Sigmoid colon (tissue), 7 donors: Measurements from ENCODE around the gene FSTL4. TPM values are rescaled to one million over a fixed set of nuclear protein-coding genes. Genes with fewer than 3 reads are reported as not detected.
A peak's percentile ranks its signal among the peaks of the same experiment; 100 is the strongest.
"Not testable (repeated sequence)": the region's sequence is repeated elsewhere in the genome, so short reads cannot be mapped to it uniquely, and the experiment has no call there.

ENCODE experiments used
- DNase-seq: peaks from one replicate; pipeline ENCODE4 v3.0.0-alpha.2; 2019
- H3K27ac ChIP-seq, 4 donors: fragments of 200-600 bp; sonication (generic); one replicate each; pipeline ENCODE4 v1.5.1; 2016 to 2019; ENCODE audit warnings: mild to moderate bottlenecking in 1 of 4
- H3K27me3 ChIP-seq, 3 donors: fragments of 200-600 bp; sonication (generic); one replicate each; pipeline ENCODE4 v1.5.1; 2019; ENCODE audit warnings: mild to moderate bottlenecking in 1 of 3
- H3K36me3 ChIP-seq, 4 donors: fragments of 200-600 bp; sonication (generic); one replicate each; pipeline ENCODE4 v1.5.1; 2016 to 2019
- H3K4me1 ChIP-seq, 4 donors: fragments of 200-600 bp; sonication (generic); one replicate each; pipeline ENCODE4 v1.5.1; 2017 to 2019
- H3K4me3 ChIP-seq, 4 donors: fragments of 200-600 bp; sonication (generic); one replicate each; pipeline ENCODE4 v1.5.1; 2017 to 2019; ENCODE audit warnings: mild to moderate bottlenecking in 2 of 4, moderate library complexity in 1 of 4
- H3K9me3 ChIP-seq, 4 donors: fragments of 200-600 bp in 3 of 4; sonication (generic) in 3 of 4; one replicate each; pipeline versions ENCODE4 v1.5.1 to v1.6.1; 2013 to 2019
- CTCF ChIP-seq, 4 experiments: fragments of 450-650 bp in 3 of 4; fragments of 200-600 bp in 1 of 4; IDR thresholded peaks; one replicate each; pipeline ENCODE4 v1.5.1; 2016 to 2019; ENCODE audit warnings: antibody characterized with exemption in 4 of 4, mild to moderate bottlenecking in 3 of 4, moderate library complexity in 2 of 4
- EP300 ChIP-seq, 4 donors: sonication (generic); formaldehyde crosslinking; IDR thresholded peaks; one replicate each; pipeline ENCODE4 v1.6.1; 2017; ENCODE audit warnings: antibody characterized with exemption in 4 of 4
- POLR2A ChIP-seq, 2 donors: fragments of 450-650 bp; IDR thresholded peaks; one replicate each; pipeline ENCODE4 v1.6.1; 2016; ENCODE audit warnings: antibody characterized with exemption in 2 of 2, mild to moderate bottlenecking in 2 of 2, moderate library complexity in 2 of 2
- POLR2AphosphoS5 ChIP-seq, 4 donors: sonication (generic); formaldehyde crosslinking; IDR thresholded peaks; one replicate each; pipeline ENCODE4 v1.6.1; 2017; ENCODE audit warnings: antibody characterized with exemption in 4 of 4
- WGBS, 2 donors: extraction: QIAGEN DNeasy Blood & Tissue Kit; methylation state at CpG; one replicate each; pipeline ENCODE4 v1.1.7; 2013; 5-methylcytosine and 5-hydroxymethylcytosine counted together
- intact Hi-C: fragments of 100-400 bp; cut with DNase I; formaldehyde crosslinking; loops from one replicate; pipeline ENCODE4 v1.15.1; 2023
- polyA plus RNA-seq, 3 donors: library from polyadenylated mRNA; stranded (reverse); fragments of 200-250 nt; gene quantifications; one replicate each; pipeline ENCODE4 v1.2.3, GENCODE V29; 2013
- total RNA-seq, 4 donors: library from RNA; depleted of rRNA; stranded (reverse); fragments of >200 nt; gene quantifications; one replicate each; pipeline ENCODE4 v1.1.0, GENCODE V29; 2016
- donor health status: healthy with polysubstance abuse.
- donor health status: Bipolar disorder and iron deficiency.
- donor health status: healthy.

Gene FSTL4
- total and polyA plus RNA-seq, 7 donors, result 0.23 to 0.45 (median 0.28) TPM; not detected in 4

GRCh38 chr5:133222040-133222439 is 390.3 kb downstream of the FSTL4 start:
- Histone ChIP-seq H3K4me1 (peaks cover 0 to 19% (median 18%) of the 10 kb centered on the region in 4 donors), H3K27me3 (no peaks in the 10 kb centered on the region), H3K27ac (no peak overlapping the region), H3K4me3 (no peak overlapping the region), H3K9me3 (no peaks in the 10 kb centered on the region), H3K36me3 (no peaks in the 10 kb centered on the region)
- TF ChIP-seq POLR2AphosphoS5 (IDR thresholded peaks at IDR 0.05) (no peak), CTCF (IDR thresholded peaks at IDR 0.05) (no peak), EP300 (IDR thresholded peaks at IDR 0.05) (no peak), POLR2A (IDR thresholded peaks at IDR 0.05) (no peak)
- WGBS, 2 donors, result 82 to 90% methylated on average over 6 of the region's 6 CpGs
- DNase-seq, result peak; percentile 44
- intact Hi-C loops, result no loop called here

DNA sequence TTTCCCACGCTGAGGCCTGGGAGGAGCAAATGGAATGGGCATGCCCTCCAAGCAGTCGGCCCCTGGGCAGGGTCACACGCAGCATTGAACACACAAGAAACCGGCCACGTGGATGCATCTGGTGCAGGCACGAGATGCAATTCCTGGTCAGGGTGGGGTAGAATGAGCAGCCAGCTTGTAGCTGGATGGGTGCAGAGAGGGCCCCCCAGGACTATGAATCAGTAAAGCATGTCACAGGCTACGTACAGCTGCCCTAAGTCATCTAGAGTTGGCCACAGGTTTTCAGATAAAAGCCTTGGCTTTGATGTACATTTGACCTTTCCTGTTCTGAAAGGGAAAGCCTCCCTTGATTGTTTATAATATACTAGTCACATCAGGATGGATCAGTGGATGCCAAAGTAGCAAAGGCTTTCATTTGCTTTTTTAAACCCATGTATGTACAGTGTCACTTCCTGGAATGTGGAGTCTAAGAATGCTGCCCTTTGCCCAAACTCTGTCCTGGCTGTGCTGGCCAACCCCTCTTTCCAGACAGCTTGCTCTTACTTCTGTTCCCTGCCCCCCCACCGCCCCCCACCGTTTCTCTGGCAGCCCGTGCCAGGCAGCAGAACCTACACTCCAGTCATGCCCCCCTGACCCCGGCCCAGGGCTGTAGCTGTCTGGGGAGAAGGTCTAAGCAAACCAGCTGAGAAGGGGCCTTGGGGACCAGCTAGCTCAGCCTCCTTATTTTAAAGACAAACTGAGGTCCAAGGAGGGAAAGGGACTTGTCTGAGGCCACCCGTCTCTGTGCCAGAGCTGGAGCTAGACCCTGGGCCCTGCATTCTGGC is 391.3 kb downstream of the FSTL4 start:
- no peak overlapping the region for H3K4me3 ChIP-seq
- no peaks in the 10 kb centered on the region for H3K9me3 ChIP-seq
- H3K36me3 ChIP-seq, result no peaks in the 10 kb centered on the region
- H3K27me3 ChIP-seq, result no peaks in the 10 kb centered on the region
- DNase-seq, result peak; percentile 18
- TF ChIP-seq CTCF (IDR thresholded peaks at IDR 0.05) (no peak), POLR2AphosphoS5 (IDR thresholded peaks at IDR 0.05) (no peak), EP300 (IDR thresholded peaks at IDR 0.05) (no peak), POLR2A (IDR thresholded peaks at IDR 0.05) (no peak)
- intact Hi-C loops, result no loop called here
- peaks cover 0 to 13% (median 11%) of the 10 kb centered on the region in 4 donors for H3K4me1 ChIP-seq
- WGBS, 2 donors, result 79 to 83% methylated on average over 12 of the region's 12 CpGs
- no peak overlapping the region for H3K27ac ChIP-seq

GRCh38 chr5:133219296-133219695 is 393.0 kb downstream of the FSTL4 start:
- TF ChIP-seq POLR2AphosphoS5 (IDR thresholded peaks at IDR 0.05), result no peak
- TF ChIP-seq CTCF (IDR thresholded peaks at IDR 0.05), result no peak
- no peak for TF ChIP-seq POLR2A (IDR thresholded peaks at IDR 0.05)
- TF ChIP-seq EP300 (IDR thresholded peaks at IDR 0.05), result no peak
- Histone ChIP-seq H3K4me3 (no peak overlapping the region), H3K27me3 (no peaks in the 10 kb centered on the region), H3K9me3 (no peaks in the 10 kb centered on the region), H3K4me1 (no peaks in the 10 kb centered on the region), H3K36me3 (no peaks in the 10 kb centered on the region), H3K27ac (no peak overlapping the region)
- intact Hi-C loops, result no loop called here
- WGBS, 2 donors, result 85 to 88% methylated on average over 4 of the region's 4 CpGs
- no peak for DNase-seq

GRCh38 chr5:133216138-133216537 is 396.2 kb downstream of the FSTL4 start:
- 90 to 96% methylated on average over 7 of the region's 7 CpGs for WGBS, 2 donors
- not testable (repeated sequence) for H3K27me3 ChIP-seq
- DNase-seq, result peak; percentile 21

GRCh38 chr5:133214153-133214820 is 398.1 kb downstream of the FSTL4 start:
- Histone ChIP-seq H3K27me3 (no peaks in the 10 kb centered on the region), H3K4me3 (no peak overlapping the region), H3K9me3 (no peaks in the 10 kb centered on the region), H3K4me1 (no peaks in the 10 kb centered on the region), H3K27ac (no peak overlapping the region), H3K36me3 (no peaks in the 10 kb centered on the region)
- DNase-seq, result no peak
- intact Hi-C loops, result no loop called here
- TF ChIP-seq EP300 (IDR thresholded peaks at IDR 0.05) (no peak), CTCF (IDR thresholded peaks at IDR 0.05) (no peak), POLR2A (IDR thresholded peaks at IDR 0.05) (no peak), POLR2AphosphoS5 (IDR thresholded peaks at IDR 0.05) (no peak)
- 16 to 61% methylated on average over 2 of the region's 2 CpGs for WGBS, 2 donors

More at GRCh38 chr5:133216138-133216537, 396.2 kb downstream of the FSTL4 start:
- H3K9me3 ChIP-seq, H3K27ac ChIP-seq, intact Hi-C loops, H3K4me1 ChIP-seq, H3K4me3 ChIP-seq, H3K36me3 ChIP-seq: not testable (repeated sequence)
